OCI-LY1 (cell line): ENCODE results near the gene ZNF74.

ENCODE experiments used
- H2AFZ ChIP-seq: fragments of 200-600 bp; sonication (generic), shearing (Covaris generic); 2 replicates; pipeline ENCODE4 v1.6.0; 2014; ENCODE audit warnings: antibody characterized with exemption, mild to moderate bottlenecking, low read length
- H3F3A ChIP-seq: fragments of 200-600 bp; sonication (generic), shearing (Covaris generic); 2 replicates; pipeline ENCODE4 v1.6.0; 2014; ENCODE audit warnings: mild to moderate bottlenecking, antibody characterized with exemption, low read length, moderate library complexity; ENCODE audit not compliant: insufficient read depth
- H3K27ac ChIP-seq: fragments of 200-600 bp; sonication (generic); 2 replicates; pipeline ENCODE4 v1.5.1; 2014; ENCODE audit warnings: low read length, mixed run types, mild to moderate bottlenecking, low read depth; ENCODE audit not compliant: poor library complexity, severe bottlenecking
- H3K27me3 ChIP-seq: fragments of 200-600 bp; sonication (generic); 2 replicates; pipeline ENCODE4 v1.6.0; 2014; ENCODE audit warnings: antibody characterized with exemption, mild to moderate bottlenecking, low read length, moderate library complexity; ENCODE audit not compliant: insufficient read depth
- H3K36me3 ChIP-seq: fragments of 200-600 bp; sonication (generic); 2 replicates; pipeline ENCODE4 v1.6.1; 2014; ENCODE audit warnings: mild to moderate bottlenecking, antibody characterized with exemption, low read length, moderate library complexity, mixed read lengths; ENCODE audit not compliant: insufficient read depth
- H3K4me1 ChIP-seq: fragments of 200-600 bp; sonication (generic); 2 replicates; pipeline ENCODE4 v1.5.1; 2014; ENCODE audit warnings: mild to moderate bottlenecking, low read length, moderate library complexity; ENCODE audit not compliant: insufficient read depth, severe bottlenecking
- H3K4me2 ChIP-seq: fragments of 200-600 bp; sonication (generic), shearing (Covaris generic); 2 replicates; pipeline ENCODE4 v1.6.1; 2014; ENCODE audit warnings: low read length
- H3K4me3 ChIP-seq: fragments of 200-600 bp; sonication (generic); 2 replicates; pipeline ENCODE4 v1.5.1; 2014; ENCODE audit warnings: low read length, low read depth, mild to moderate bottlenecking, mixed read lengths; ENCODE audit not compliant: poor library complexity, severe bottlenecking
- H3K79me2 ChIP-seq: fragments of 200-600 bp; shearing (Covaris generic); 2 replicates; pipeline ENCODE4 v1.6.1; 2016; ENCODE audit warnings: mixed run types, low read length, mixed read lengths; ENCODE audit not compliant: insufficient read depth
- H3K9ac ChIP-seq: fragments of 200-600 bp; sonication (generic), shearing (Covaris generic); 2 replicates; pipeline ENCODE4 v1.6.1; 2014; ENCODE audit warnings: mild to moderate bottlenecking, low read length, mixed read lengths
- H3K9me2 ChIP-seq: fragments of 200-600 bp; sonication (generic), shearing (Covaris generic); 2 replicates; pipeline ENCODE4 v1.6.1; 2014; ENCODE audit warnings: low read depth, mild to moderate bottlenecking, low read length, mixed read lengths
- H3K9me3 ChIP-seq: fragments of 200-600 bp; shearing (Covaris generic); 2 replicates; pipeline ENCODE4 v1.6.1; 2014; ENCODE audit warnings: low read length, mixed read lengths
- H4K20me1 ChIP-seq: fragments of 200-600 bp; sonication (generic), shearing (Covaris generic); 2 replicates; pipeline ENCODE4 v1.6.0; 2016; ENCODE audit warnings: mild to moderate bottlenecking, low read length; ENCODE audit not compliant: insufficient read depth
- EZH2 ChIP-seq: fragments of 200-600 bp; sonication (generic), shearing (Covaris generic); IDR thresholded peaks from 2 replicates; pipeline ENCODE4 v1.8.0; 2017; ENCODE audit warnings: borderline replicate concordance, mixed run types, mild to moderate bottlenecking, antibody characterized with exemption, low read length, moderate library complexity, mixed read lengths
- TF ChIP-seq, protein P1 (sequence below): fragments of 200-600 bp; sonication (generic), shearing (Covaris generic); IDR thresholded peaks from 2 replicates; pipeline ENCODE4 v1.5.1; 2017; ENCODE audit warnings: mild to moderate bottlenecking, antibody characterized with exemption, low read length, moderate library complexity, mixed read lengths

ZNF74 gene

DNA sequence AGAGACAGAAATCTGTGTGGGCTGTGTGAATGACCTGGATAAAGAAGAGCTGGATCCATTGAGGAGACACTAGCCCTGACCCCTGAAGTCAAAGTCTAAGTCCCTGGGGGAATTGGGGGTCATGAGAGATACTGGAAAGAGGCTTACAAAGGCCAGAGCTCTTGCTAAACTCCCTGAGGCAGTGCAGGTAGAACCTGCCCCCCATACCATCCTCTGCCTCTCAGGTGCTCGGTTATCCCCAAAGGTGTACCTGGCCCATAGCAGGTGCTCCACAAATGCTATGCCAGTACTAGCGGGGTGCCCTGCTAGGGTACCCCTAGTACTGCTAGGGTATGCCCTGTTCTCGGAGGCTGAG lies 62.7 kb downstream of the ZNF74 start:
- no peak overlapping the region for H3K4me2 ChIP-seq

DNA sequence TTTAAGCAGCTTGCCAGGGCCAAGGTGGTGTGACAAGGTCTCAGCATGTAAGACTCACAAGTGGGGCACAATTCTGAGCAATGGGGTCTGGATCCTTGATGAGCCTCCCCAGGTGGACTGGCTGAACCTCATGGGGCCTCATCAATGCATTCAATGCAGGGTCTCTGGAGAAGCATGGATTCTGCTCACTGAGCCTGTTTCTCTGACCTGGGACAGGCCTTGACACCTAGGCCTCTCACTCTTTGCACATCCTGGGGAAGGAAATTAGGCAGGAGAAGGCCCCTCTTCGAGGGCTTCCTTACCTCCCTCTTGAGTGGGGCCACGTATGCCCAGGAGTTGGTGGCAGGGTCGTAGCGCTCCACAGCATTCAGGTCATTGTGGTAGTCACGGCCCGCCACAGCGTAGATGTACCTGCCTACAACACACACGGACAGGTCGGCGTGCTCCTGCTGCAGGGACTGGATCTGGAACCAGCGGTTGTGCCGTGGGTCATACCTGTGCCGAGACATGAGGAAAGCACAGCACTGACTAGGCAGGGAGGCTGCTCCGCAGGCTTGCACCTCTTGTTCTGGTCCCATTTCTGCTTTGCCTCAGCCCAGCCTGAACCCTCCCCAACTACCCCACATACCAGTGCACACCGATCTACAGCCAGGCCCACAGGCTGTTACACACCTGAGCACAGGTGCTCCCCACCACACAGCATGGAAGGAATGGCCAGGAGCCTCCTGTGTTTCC lies 63.7 kb downstream of the ZNF74 start:
- no peaks in the 10 kb centered on the region for H4K20me1 ChIP-seq
- no peaks in the 10 kb centered on the region for H3K9me2 ChIP-seq
- no peaks in the 10 kb centered on the region for H3K27me3 ChIP-seq
- H2AFZ ChIP-seq: no peak overlapping the region
- H3K36me3 ChIP-seq: no peaks in the 10 kb centered on the region; the same call in 1 of the 2 replicates
- no peak overlapping the region for H3K4me2 ChIP-seq
- no peaks in the 10 kb centered on the region for H3K79me2 ChIP-seq
- no peaks in the 10 kb centered on the region for H3K9me3 ChIP-seq
- no peaks in the 10 kb centered on the region for H3F3A ChIP-seq
- H3K9ac ChIP-seq: no peak overlapping the region
- peaks cover 3% of the 10 kb centered on the region for H3K4me1 ChIP-seq
- H3K4me3 ChIP-seq: no peak overlapping the region
- H3K27ac ChIP-seq: no peak overlapping the region
- TF ChIP-seq, protein P1, sequence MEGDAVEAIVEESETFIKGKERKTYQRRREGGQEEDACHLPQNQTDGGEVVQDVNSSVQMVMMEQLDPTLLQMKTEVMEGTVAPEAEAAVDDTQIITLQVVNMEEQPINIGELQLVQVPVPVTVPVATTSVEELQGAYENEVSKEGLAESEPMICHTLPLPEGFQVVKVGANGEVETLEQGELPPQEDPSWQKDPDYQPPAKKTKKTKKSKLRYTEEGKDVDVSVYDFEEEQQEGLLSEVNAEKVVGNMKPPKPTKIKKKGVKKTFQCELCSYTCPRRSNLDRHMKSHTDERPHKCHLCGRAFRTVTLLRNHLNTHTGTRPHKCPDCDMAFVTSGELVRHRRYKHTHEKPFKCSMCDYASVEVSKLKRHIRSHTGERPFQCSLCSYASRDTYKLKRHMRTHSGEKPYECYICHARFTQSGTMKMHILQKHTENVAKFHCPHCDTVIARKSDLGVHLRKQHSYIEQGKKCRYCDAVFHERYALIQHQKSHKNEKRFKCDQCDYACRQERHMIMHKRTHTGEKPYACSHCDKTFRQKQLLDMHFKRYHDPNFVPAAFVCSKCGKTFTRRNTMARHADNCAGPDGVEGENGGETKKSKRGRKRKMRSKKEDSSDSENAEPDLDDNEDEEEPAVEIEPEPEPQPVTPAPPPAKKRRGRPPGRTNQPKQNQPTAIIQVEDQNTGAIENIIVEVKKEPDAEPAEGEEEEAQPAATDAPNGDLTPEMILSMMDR: no peak
- TF ChIP-seq EZH2: no peak

More for the DNA sequence above, 62.7 kb downstream of the ZNF74 start:
- Histone ChIP-seq H3F3A (no peaks in the 10 kb centered on the region), H3K9me3 (no peaks in the 10 kb centered on the region), H4K20me1 (no peaks in the 10 kb centered on the region), H3K9ac (no peak overlapping the region; the same call in 1 of the 2 replicates), H3K79me2 (no peaks in the 10 kb centered on the region), H3K9me2 (no peaks in the 10 kb centered on the region), H3K27ac (no peak overlapping the region), H3K4me3 (no peak overlapping the region), H2AFZ (no peak overlapping the region), H3K27me3 (no peaks in the 10 kb centered on the region), H3K4me1 (no peaks in the 10 kb centered on the region), H3K36me3 (no peaks in the 10 kb centered on the region; the same call in 1 of the 2 replicates)
- TF ChIP-seq, protein P1: no peak
- TF ChIP-seq EZH2: no peak
